OCI-LY3 (cell line): ENCODE measurements around the gene RCAN2.

Source experiments
- H2AFZ ChIP-seq: fragments of 200-600, 300-600 bp; shearing (Covaris generic); 2 replicates; pipeline ENCODE4 v1.6.0; 2014; ENCODE audit warnings: antibody characterized with exemption, low read depth, low read length
- H3K27ac ChIP-seq: fragments of 200-600, 300-600 bp; sonication (generic); 2 replicates; pipeline ENCODE4 v1.5.1; 2014; ENCODE audit warnings: mild to moderate bottlenecking, low read length, moderate library complexity, mixed read lengths
- H3K27me3 ChIP-seq: fragments of 200-600, 300-600 bp; sonication (generic); 2 replicates; pipeline ENCODE4 v1.6.1; 2014; ENCODE audit warnings: low read depth, low read length, mixed read lengths
- H3K36me3 ChIP-seq: fragments of 200-600, 300-600 bp; sonication (generic); replicated peaks from 2 replicates; pipeline ENCODE3; 2014; ENCODE audit warnings: low read depth, low read length, mixed read lengths
- H3K4me1 ChIP-seq: fragments of 300-600, 200-600 bp; sonication (generic); 2 replicates; pipeline ENCODE4 v1.6.1; 2014; ENCODE audit warnings: low read length, mixed read lengths
- H3K4me2 ChIP-seq: fragments of 200-600, 300-600 bp; sonication (generic); 2 replicates; pipeline ENCODE4 v1.6.1; 2014; ENCODE audit warnings: low read length, mixed read lengths
- H3K4me3 ChIP-seq: fragments of 300-600, 200-600 bp; sonication (generic); 2 replicates; pipeline ENCODE4 v1.5.1; 2014; ENCODE audit warnings: antibody characterized with exemption, mild to moderate bottlenecking, low read length, moderate library complexity
- H3K79me2 ChIP-seq: fragments of 300-600, 200-600 bp; shearing (Covaris generic); 2 replicates; pipeline ENCODE4 v1.6.1; 2014; ENCODE audit warnings: mild to moderate bottlenecking, low read length, mixed read lengths
- H3K9ac ChIP-seq: fragments of 300-600, 200-600 bp; shearing (Covaris generic); 2 replicates; pipeline ENCODE4 v1.6.0; 2014; ENCODE audit warnings: mild to moderate bottlenecking, low read length, moderate library complexity
- H3K9me3 ChIP-seq: fragments of 200-600, 300-600 bp; shearing (Covaris generic); 2 replicates; pipeline ENCODE4 v1.6.1; 2014; ENCODE audit warnings: low read length, mixed read lengths; ENCODE audit not compliant: insufficient read depth
- H4K20me1 ChIP-seq: fragments of 200-600, 300-600 bp; sonication (generic); 2 replicates; pipeline ENCODE4 v1.6.1; 2016; ENCODE audit warnings: low read length, mixed read lengths; ENCODE audit not compliant: insufficient read depth
- EZH2phosphoT487 ChIP-seq: fragments of 200-600 bp; shearing (Covaris generic); IDR thresholded peaks from 2 replicates; pipeline ENCODE4 v1.6.1; 2018; ENCODE audit warnings: antibody characterized with exemption, mixed run types, low read depth
- TF ChIP-seq, protein P1 (sequence below): fragments of 200-600, 300-600 bp; sonication (generic); IDR thresholded peaks from 2 replicates; pipeline ENCODE4 v1.5.1; 2014; ENCODE audit warnings: antibody characterized with exemption, low read length, low read depth

The RCAN2 gene

DNA sequence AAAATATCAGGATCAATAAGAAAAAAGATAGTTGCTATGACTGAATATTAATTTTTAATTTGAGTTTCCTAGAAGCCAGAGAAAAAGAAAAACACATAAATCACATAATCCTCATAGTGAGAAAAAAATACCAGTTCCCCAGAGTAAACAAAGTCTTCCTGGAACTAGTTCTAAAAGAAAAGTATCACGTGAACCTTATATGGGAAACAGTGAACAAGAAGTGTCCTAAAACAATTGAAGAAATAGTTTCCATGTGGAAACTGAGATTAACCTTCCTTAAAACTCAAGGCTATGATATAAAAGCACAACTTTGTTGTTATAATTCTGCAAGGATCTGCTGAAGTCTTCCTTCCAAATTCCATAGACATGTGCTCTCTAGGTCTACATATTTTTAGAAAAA is 50.6 kb downstream of the RCAN2 start:
- Histone ChIP-seq H3K9ac (no peak overlapping the region), H3K9me3 (peaks cover 4% of the 10 kb centered on the region; the same call in 1 of the 2 replicates), H3K27me3 (peaks cover 3% of the 10 kb centered on the region; the same call in 1 of the 2 replicates), H2AFZ (no peak overlapping the region), H3K4me3 (no peak overlapping the region), H4K20me1 (no peaks in the 10 kb centered on the region), H3K4me1 (no peaks in the 10 kb centered on the region), H3K36me3 (no peaks in the 10 kb centered on the region), H3K4me2 (no peak overlapping the region), H3K27ac (no peak overlapping the region), H3K79me2 (no peaks in the 10 kb centered on the region)
- TF ChIP-seq, protein P1, sequence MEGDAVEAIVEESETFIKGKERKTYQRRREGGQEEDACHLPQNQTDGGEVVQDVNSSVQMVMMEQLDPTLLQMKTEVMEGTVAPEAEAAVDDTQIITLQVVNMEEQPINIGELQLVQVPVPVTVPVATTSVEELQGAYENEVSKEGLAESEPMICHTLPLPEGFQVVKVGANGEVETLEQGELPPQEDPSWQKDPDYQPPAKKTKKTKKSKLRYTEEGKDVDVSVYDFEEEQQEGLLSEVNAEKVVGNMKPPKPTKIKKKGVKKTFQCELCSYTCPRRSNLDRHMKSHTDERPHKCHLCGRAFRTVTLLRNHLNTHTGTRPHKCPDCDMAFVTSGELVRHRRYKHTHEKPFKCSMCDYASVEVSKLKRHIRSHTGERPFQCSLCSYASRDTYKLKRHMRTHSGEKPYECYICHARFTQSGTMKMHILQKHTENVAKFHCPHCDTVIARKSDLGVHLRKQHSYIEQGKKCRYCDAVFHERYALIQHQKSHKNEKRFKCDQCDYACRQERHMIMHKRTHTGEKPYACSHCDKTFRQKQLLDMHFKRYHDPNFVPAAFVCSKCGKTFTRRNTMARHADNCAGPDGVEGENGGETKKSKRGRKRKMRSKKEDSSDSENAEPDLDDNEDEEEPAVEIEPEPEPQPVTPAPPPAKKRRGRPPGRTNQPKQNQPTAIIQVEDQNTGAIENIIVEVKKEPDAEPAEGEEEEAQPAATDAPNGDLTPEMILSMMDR: no peak
- TF ChIP-seq EZH2phosphoT487: no peak

DNA sequence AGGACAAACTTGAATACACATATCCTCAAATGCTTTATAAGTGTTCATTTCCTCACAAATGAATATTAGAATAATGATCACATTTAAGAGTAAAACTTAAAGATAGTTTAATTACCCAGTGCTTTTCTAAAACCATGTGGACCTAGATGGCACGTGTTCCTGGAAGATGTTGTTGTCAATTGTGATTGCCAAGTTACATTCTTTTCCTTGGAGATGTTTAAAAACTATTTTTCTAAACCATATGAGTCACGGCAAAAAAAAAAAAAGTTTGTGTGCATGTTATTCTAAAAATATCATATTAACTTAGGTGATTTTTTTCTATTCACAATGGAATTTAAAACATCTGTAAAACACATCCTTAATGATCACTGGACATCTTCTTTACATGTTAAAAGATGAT is 51.1 kb downstream of the RCAN2 start:
- Histone ChIP-seq H3K79me2 (no peaks in the 10 kb centered on the region), H3K4me1 (no peaks in the 10 kb centered on the region), H3K27me3 (peaks cover 3% of the 10 kb centered on the region; the same call in 1 of the 2 replicates), H3K4me2 (no peak overlapping the region), H2AFZ (no peak overlapping the region), H3K27ac (no peak overlapping the region), H3K36me3 (no peaks in the 10 kb centered on the region), H4K20me1 (no peaks in the 10 kb centered on the region), H3K9me3 (no peaks in the 10 kb centered on the region), H3K4me3 (no peak overlapping the region), H3K9ac (no peak overlapping the region)
- no peak for TF ChIP-seq EZH2phosphoT487
- TF ChIP-seq, protein P1: no peak

DNA sequence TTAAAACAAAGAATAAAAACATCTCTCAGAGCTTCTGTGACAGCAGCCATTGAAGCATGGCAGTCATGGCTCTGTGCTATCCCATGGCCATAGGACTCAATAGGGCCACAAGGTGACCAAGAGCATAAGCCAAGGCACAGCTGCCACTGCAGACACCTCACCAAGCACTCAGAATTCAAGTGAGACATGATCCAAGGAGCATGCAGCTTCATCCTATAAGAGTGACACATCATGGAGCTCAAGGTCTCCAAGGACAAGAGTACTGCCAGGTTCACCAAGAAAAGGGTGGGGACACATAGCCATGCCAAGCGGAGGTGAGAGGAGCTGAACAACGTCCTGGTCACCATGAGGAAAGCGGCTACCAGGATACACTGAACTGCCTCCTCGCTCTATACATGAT is 53.0 kb downstream of the RCAN2 start:
- Histone ChIP-seq H3K9me3 (no peaks in the 10 kb centered on the region), H2AFZ (no peak overlapping the region), H3K27ac (no peak overlapping the region), H4K20me1 (no peaks in the 10 kb centered on the region), H3K79me2 (no peaks in the 10 kb centered on the region), H3K4me2 (no peak overlapping the region), H3K4me1 (no peaks in the 10 kb centered on the region), H3K27me3 (peaks cover 3% of the 10 kb centered on the region; the same call in 1 of the 2 replicates), H3K9ac (no peak overlapping the region), H3K36me3 (no peaks in the 10 kb centered on the region), H3K4me3 (no peak overlapping the region)
- TF ChIP-seq EZH2phosphoT487: no peak
- TF ChIP-seq, protein P1: no peak

DNA sequence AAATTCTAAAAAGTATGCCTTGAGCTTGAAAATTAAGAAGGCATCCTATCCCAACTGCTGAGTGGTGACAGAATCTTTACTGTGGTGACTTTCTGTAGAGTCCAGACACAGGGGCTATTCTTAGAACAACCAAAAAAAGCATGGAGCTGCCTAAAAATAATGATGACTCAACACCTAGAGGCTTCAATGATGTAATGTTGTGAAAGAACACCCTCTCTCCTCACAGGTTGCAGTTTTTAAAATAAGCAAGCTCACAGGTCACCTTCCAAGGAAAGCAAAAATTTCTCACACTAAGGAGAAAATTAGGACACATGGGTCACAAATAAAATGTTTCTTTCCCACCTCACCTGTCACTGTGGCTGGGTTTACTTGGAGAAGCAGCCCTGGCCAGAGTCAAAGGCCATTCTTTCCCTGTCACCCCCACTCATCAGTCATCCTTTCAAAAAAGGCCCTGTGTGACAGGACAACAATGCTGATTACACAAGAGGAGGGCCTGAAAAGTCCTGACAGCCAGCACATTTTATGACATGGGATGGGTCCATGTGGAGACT is 53.5 kb downstream of the RCAN2 start:
- no peaks in the 10 kb centered on the region for H3K4me1 ChIP-seq
- H3K27ac ChIP-seq: no peak overlapping the region
- peaks cover 3% of the 10 kb centered on the region; the same call in 1 of the 2 replicates for H3K27me3 ChIP-seq
- H3K9me3 ChIP-seq: no peaks in the 10 kb centered on the region
- no peak overlapping the region for H2AFZ ChIP-seq
- TF ChIP-seq, protein P1: no peak
- no peak for TF ChIP-seq EZH2phosphoT487
- no peaks in the 10 kb centered on the region for H4K20me1 ChIP-seq
- no peak overlapping the region for H3K9ac ChIP-seq
- H3K4me3 ChIP-seq: no peak overlapping the region
- no peaks in the 10 kb centered on the region for H3K79me2 ChIP-seq
- H3K4me2 ChIP-seq: no peak overlapping the region
- H3K36me3 ChIP-seq: no peaks in the 10 kb centered on the region
